Small intestine (tissue), 7 donors: Measurements from ENCODE around the gene HDGF. TPM values are rescaled to one million over a fixed set of nuclear protein-coding genes. Genes with fewer than 3 reads are reported as not detected.

Source experiments
- DNase-seq, 2 donors: peaks; one replicate each; pipeline versions ENCODE4 v3.0.0 to v3.0.0-alpha.2; 2013
- FAIRE-seq: peaks from 2 replicates; lab custom pipeline; 2012; peaks lifted over from hg19 to GRCh38; lab: Jason Lieb, UNC
- H3K27ac ChIP-seq, 3 donors: one replicate each; pipeline ENCODE4 v1.5.1; 2013; ENCODE audit warnings: low read length in 2 of 3, mild to moderate bottlenecking in 2 of 3, control low read depth in 1 of 3, inconsistent platforms in 1 of 3, low read depth in 1 of 3, moderate library complexity in 1 of 3
- H3K27me3 ChIP-seq, 3 donors: one replicate each; pipeline ENCODE4 v1.6.1; 2013; ENCODE audit warnings: low read length in 3 of 3, inconsistent platforms in 1 of 3; ENCODE audit not compliant: control insufficient read depth in 3 of 3, insufficient read depth in 3 of 3
- H3K36me3 ChIP-seq, 3 donors: one replicate each; pipeline ENCODE4 v1.6.1; 2013; ENCODE audit warnings: low read length in 3 of 3, inconsistent platforms in 1 of 3, low read depth in 1 of 3, mild to moderate bottlenecking in 1 of 3, moderate library complexity in 1 of 3; ENCODE audit not compliant: control insufficient read depth in 3 of 3, insufficient read depth in 2 of 3
- H3K4me1 ChIP-seq, 3 donors: one replicate each; pipeline ENCODE4 v1.6.1; 2013; ENCODE audit warnings: low read length in 2 of 3, inconsistent platforms in 1 of 3, low read depth in 1 of 3, mild to moderate bottlenecking in 1 of 3, moderate library complexity in 1 of 3; ENCODE audit not compliant: control insufficient read depth in 3 of 3, insufficient read depth in 2 of 3
- H3K4me3 ChIP-seq, 3 donors: one replicate each; pipeline ENCODE4 v1.5.1; 2013; ENCODE audit warnings: low read length in 3 of 3, control low read depth in 1 of 3, inconsistent platforms in 1 of 3, low read depth in 1 of 3, mild to moderate bottlenecking in 1 of 3, moderate library complexity in 1 of 3
- H3K9me3 ChIP-seq, 2 donors: one replicate each; pipeline ENCODE4 v1.6.1; 2013; ENCODE audit warnings: low read depth in 1 of 2, low read length in 1 of 2; ENCODE audit not compliant: control insufficient read depth in 2 of 2, insufficient read depth in 1 of 2
- WGBS, 3 donors: extraction: QIAGEN DNeasy Blood & Tissue Kit; methylation state at CpG; one replicate each; pipeline ENCODE4 v1.1.7; 2013; 5-methylcytosine and 5-hydroxymethylcytosine counted together
- polyA plus RNA-seq, 4 donors: library from polyadenylated mRNA; stranded (reverse) in 3 of 4; unstranded in 1 of 4; fragments of 200-250 nt in 3 of 4; fragments of 120-200 nt in 1 of 4; gene quantifications; one replicate each; pipeline versions ENCODE4 v1.2.1 to v1.2.3, GENCODE V29; 2013
- donor health status: healthy with polysubstance abuse.
- donor health status: control.
- donor health status: control.
- donor health status: Bipolar disorder and iron deficiency.
- donor health status: healthy.

The HDGF gene
- polyA plus RNA-seq, 4 donors: 244 to 308 (median 277) TPM

- Histone ChIP-seq H3K4me1 (no peaks in the 10 kb centered on the region), H3K27ac (no peak overlapping the region), H3K27me3 (no peaks in the 10 kb centered on the region), H3K4me3 (no peak overlapping the region), H3K36me3 (peaks cover 4 to 17% (median 8%) of the 10 kb centered on the region in 3 donors), H3K9me3 (no peaks in the 10 kb centered on the region)
- DNase-seq: no peak
- 73 to 86% (median 75%) methylated on average over 4 of the region's 4 CpGs for WGBS, 3 donors
- FAIRE-seq: no peak
Observed at GRCh38 chr1:156717351-156717750, 34.1 kb downstream of the HDGF start.

GRCh38 chr1:156714830-156715229 lies 36.6 kb downstream of the HDGF start:
- Histone ChIP-seq H3K36me3 (peaks cover 0 to 13% (median 0%) of the 10 kb centered on the region in 3 donors), H3K4me1 (no peaks in the 10 kb centered on the region), H3K27me3 (no peaks in the 10 kb centered on the region), H3K4me3 (no peak overlapping the region), H3K9me3 (no peaks in the 10 kb centered on the region), H3K27ac (no peak overlapping the region)
- WGBS, 3 donors: 76 to 94% (median 89%) methylated on average over 3 of the region's 3 CpGs
- DNase-seq: no peak
- FAIRE-seq: no peak

- H3K4me3 ChIP-seq: no peak overlapping the region
- H3K27me3 ChIP-seq: no peaks in the 10 kb centered on the region
- H3K36me3 ChIP-seq: peaks cover 0 to 7% (median 0%) of the 10 kb centered on the region in 3 donors
- H3K27ac ChIP-seq: no peak overlapping the region
- no peak for FAIRE-seq
- DNase-seq: no peak
- H3K9me3 ChIP-seq: no peaks in the 10 kb centered on the region
- WGBS, 3 donors: 47 to 61% (median 60%) methylated on average over 3 of the region's 3 CpGs
- H3K4me1 ChIP-seq: peaks cover 0 to 10% (median 0%) of the 10 kb centered on the region in 3 donors
Observed at GRCh38 chr1:156712626-156713025, 38.8 kb downstream of the HDGF start.

GRCh38 chr1:156711011-156711817 lies 40.3 kb downstream of the HDGF start:
- peaks cover 0 to 7% (median 0%) of the 10 kb centered on the region in 3 donors for H3K36me3 ChIP-seq
- H3K27ac ChIP-seq: no peak overlapping the region

GRCh38 chr1:156709757-156710489 lies 41.6 kb downstream of the HDGF start:
- Histone ChIP-seq H3K27me3 (peaks cover 0 to 14% (median 0%) of the 10 kb centered on the region in 3 donors), H3K4me3 (no peak overlapping the region), H3K9me3 (no peaks in the 10 kb centered on the region), H3K36me3 (peaks cover 0 to 7% (median 0%) of the 10 kb centered on the region in 3 donors), H3K27ac (peak overlapping the region in 1 of 3 donors; percentile 12), H3K4me1 (peaks cover 5 to 34% (median 8%) of the 10 kb centered on the region in 3 donors)
- WGBS, 3 donors: 21 to 48% (median 29%) methylated on average over 10 to 11 of the region's 11 CpGs
- FAIRE-seq: no peak
- peak in 1 of 2 donors; percentile 47 for DNase-seq

More at GRCh38 chr1:156711011-156711817, 40.3 kb downstream of the HDGF start:
- 78 to 94% (median 90%) methylated on average over 9 of the region's 9 CpGs for WGBS, 3 donors
- H3K4me3 ChIP-seq: no peak overlapping the region
- no peaks in the 10 kb centered on the region for H3K9me3 ChIP-seq
- H3K27me3 ChIP-seq: peaks cover 0 to 1% (median 0%) of the 10 kb centered on the region in 3 donors
- FAIRE-seq: no peak
- H3K4me1 ChIP-seq: peaks cover 0 to 21% (median 0%) of the 10 kb centered on the region in 3 donors
- DNase-seq: no peak

GRCh38 chr1:156709031-156709430 lies 42.4 kb downstream of the HDGF start:
- 30 to 66% (median 44%) methylated on average over 4 of the region's 4 CpGs for WGBS, 3 donors
- H3K4me3 ChIP-seq: no peak overlapping the region
- DNase-seq (no peak), FAIRE-seq (no peak)
- H3K27ac ChIP-seq: no peak overlapping the region
- peaks cover 8 to 42% (median 12%) of the 10 kb centered on the region in 3 donors for H3K4me1 ChIP-seq
- H3K27me3 ChIP-seq: peaks cover 2 to 23% (median 3%) of the 10 kb centered on the region in 3 donors
- H3K9me3 ChIP-seq: no peaks in the 10 kb centered on the region
- H3K36me3 ChIP-seq: peaks cover 0 to 7% (median 0%) of the 10 kb centered on the region in 3 donors

- Histone ChIP-seq H3K9me3 (no peaks in the 10 kb centered on the region), H3K4me1 (peaks cover 8 to 42% (median 12%) of the 10 kb centered on the region in 3 donors), H3K4me3 (no peak overlapping the region), H3K27me3 (peaks cover 2 to 31% (median 6%) of the 10 kb centered on the region in 3 donors), H3K27ac (peak overlapping the region in 1 of 3 donors; percentile 56), H3K36me3 (peaks cover 0 to 7% (median 0%) of the 10 kb centered on the region in 3 donors)
- DNase-seq: peak in 1 of 2 donors; percentile 31
- FAIRE-seq: no peak
- 44 to 60% (median 47%) methylated on average over 4 of the region's 4 CpGs for WGBS, 3 donors
Observed at GRCh38 chr1:156708218-156708661, 43.2 kb downstream of the HDGF start.
